Posterior cingulate gyrus (tissue), 11 donors: ENCODE measurements around the gene LBP.
A peak's percentile ranks its signal among the peaks of the same experiment; 100 is the strongest.
"Not testable (repeated sequence)": the region's sequence is repeated elsewhere in the genome, so short reads cannot be mapped to it uniquely, and the experiment has no call there.

ENCODE experiments used
- DNase-seq, 10 donors: peaks; one replicate each; pipeline versions ENCODE4 v3.0.0 to v3.0.0-alpha.2; 2020 to 2021; ENCODE audit warnings: mixed read lengths in 3 of 10
- intact Hi-C: fragments of 100-400 bp; cut with DNase I; formaldehyde crosslinking; loops from one replicate; pipeline ENCODE4 v1.15.1; 2023

The LBP gene

GRCh38 chr20:38346247-38346651 is at the start of gene LBP:
Gene LBP (plus strand): TSS chr20:38346482. CDS start chr20:38346517, 35 bp downstream.
- intact Hi-C loops, result no loop called here
- no peak for DNase-seq

- peak in 1 of 10 donors; percentile 2 for DNase-seq
- intact Hi-C loops, result no loop called here
These were observed 48.2 kb upstream of the LBP start for GRCh38 chr20:38297916-38298674.

GRCh38 chr20:38298768-38299288 is 47.5 kb upstream of the LBP start:
- peak in 6 of 10 donors; percentile 24 to 89 (median 37) for DNase-seq
- intact Hi-C loops, result no loop called here

- intact Hi-C loops, result no loop called here
These were observed 46.3 kb upstream of the LBP start for GRCh38 chr20:38299963-38300362.

GRCh38 chr20:38300438-38300837 is 45.8 kb upstream of the LBP start:
- DNase-seq, result no peak
- intact Hi-C loops, result no loop called here

More at GRCh38 chr20:38299963-38300362, 46.3 kb upstream of the LBP start:
- no peak for DNase-seq

- intact Hi-C loops, result no loop called here
- DNase-seq, result peak in 1 of 10 donors; percentile 50
These were observed 45.0 kb upstream of the LBP start for GRCh38 chr20:38301309-38301708.

GRCh38 chr20:38302786-38303185 is 43.5 kb upstream of the LBP start:
- peak in 1 of 10 donors; percentile 84 for DNase-seq
- intact Hi-C loops, result no loop called here

GRCh38 chr20:38303908-38304379 is 42.3 kb upstream of the LBP start, which contains the start of gene BPI:
Gene BPI (plus strand): TSS chr20:38304156. CDS start chr20:38304224, 68 bp downstream.
- DNase-seq, result peak in 3 of 10 donors; percentile 11 to 74 (median 16)
- intact Hi-C loops, result no loop called here

GRCh38 chr20:38304845-38305447 is 41.3 kb upstream of the LBP start:
- peak in 7 of 10 donors; percentile 32 to 91 (median 55) for DNase-seq
- intact Hi-C loops, result no loop called here

GRCh38 chr20:38305541-38305940 is 40.7 kb upstream of the LBP start:
- intact Hi-C loops, result no loop called here
- DNase-seq, result peak in 1 of 10 donors; percentile 35

- intact Hi-C loops, result no loop called here
- DNase-seq, result peak in 1 of 10 donors; percentile 37
These were observed 39.9 kb upstream of the LBP start for GRCh38 chr20:38306379-38306778.

- peak in 1 of 10 donors; percentile 67 for DNase-seq
- intact Hi-C loops, result no loop called here
These were observed 38.8 kb upstream of the LBP start for GRCh38 chr20:38307371-38308046.

- DNase-seq, result peak in 1 of 10 donors; percentile 29
- intact Hi-C loops, result no loop called here
These were observed 38.2 kb upstream of the LBP start for GRCh38 chr20:38308047-38308438.

GRCh38 chr20:38308447-38308846 is 37.8 kb upstream of the LBP start:
- no peak for DNase-seq
- intact Hi-C loops, result no loop called here

- DNase-seq, result no peak
- intact Hi-C loops, result no loop called here
These were observed 35.2 kb upstream of the LBP start for GRCh38 chr20:38311091-38311490.

- no peak for DNase-seq
- intact Hi-C loops, result no loop called here
These were observed 34.8 kb upstream of the LBP start for GRCh38 chr20:38311491-38311890.

- DNase-seq, result no peak
- intact Hi-C loops, result no loop called here
These were observed 32.6 kb upstream of the LBP start for GRCh38 chr20:38313676-38314075.

- intact Hi-C loops, DNase-seq: not testable (repeated sequence)
These were observed 31.9 kb upstream of the LBP start for GRCh38 chr20:38314350-38314749.

GRCh38 chr20:38315290-38315966 is 30.9 kb upstream of the LBP start:
- intact Hi-C loops, result no loop called here
- peak in 6 of 10 donors; percentile 17 to 92 (median 32) for DNase-seq

- intact Hi-C loops, result no loop called here
- peak in 1 of 10 donors; percentile 52 for DNase-seq
These were observed 29.9 kb upstream of the LBP start for GRCh38 chr20:38316341-38316740.
